Endodermal cell (in vitro differentiated cells): ENCODE data around the gene SPDYE6. TPM values are rescaled to one million over a fixed set of nuclear protein-coding genes. Genes with fewer than 3 reads are reported as not detected.

Experiments used
- DNase-seq: peaks from one replicate; pipeline ENCODE4 v3.0.0-alpha.2; 2017
- H3K27ac ChIP-seq: 2 replicates; pipeline ENCODE4 v1.5.1; 2013; ENCODE audit warnings: mild to moderate bottlenecking, low read depth, low read length, moderate library complexity
- H3K27me3 ChIP-seq: 2 replicates; pipeline ENCODE4 v1.6.1; 2013; ENCODE audit warnings: mild to moderate bottlenecking, low read length, moderate library complexity; ENCODE audit not compliant: insufficient read depth, control insufficient read depth, poor library complexity, severe bottlenecking
- H3K36me3 ChIP-seq: 2 replicates; pipeline ENCODE4 v1.7.0; 2013; ENCODE audit warnings: mild to moderate bottlenecking, low read length, moderate library complexity; ENCODE audit not compliant: control insufficient read depth, insufficient read depth
- H3K4me1 ChIP-seq: one replicate; pipeline ENCODE4 v1.7.0; 2013; ENCODE audit warnings: low read length; ENCODE audit not compliant: control insufficient read depth, insufficient read depth
- H3K4me3 ChIP-seq: 2 replicates; pipeline ENCODE4 v1.5.1; 2013; ENCODE audit warnings: mild to moderate bottlenecking, low read length, moderate library complexity
- H3K9ac ChIP-seq: 2 replicates; pipeline ENCODE4 v1.6.1; 2013; ENCODE audit warnings: mild to moderate bottlenecking, low read length, moderate library complexity; ENCODE audit not compliant: poor library complexity, severe bottlenecking; ENCODE audit errors: extremely low read depth
- H3K9me3 ChIP-seq: 2 replicates; pipeline ENCODE4 v1.6.1; 2013; ENCODE audit warnings: mild to moderate bottlenecking, low read length, moderate library complexity; ENCODE audit not compliant: control insufficient read depth
- H3K27ac Mint-ChIP-seq: 2 replicates; pipeline ENCODE4 v1.8.0; 2020; ENCODE audit warnings: mixed read lengths
- H3K27me3 Mint-ChIP-seq: 2 replicates; pipeline ENCODE4 v1.8.0; 2021; ENCODE audit warnings: mild to moderate bottlenecking, mixed read lengths; ENCODE audit not compliant: insufficient read depth
- H3K36me3 Mint-ChIP-seq: 2 replicates; pipeline ENCODE4 v1.8.0; 2020; ENCODE audit warnings: low read depth, mixed read lengths
- H3K4me1 Mint-ChIP-seq: 2 replicates; pipeline ENCODE4 v1.8.0; 2020; ENCODE audit warnings: mixed read lengths
- H3K4me3 Mint-ChIP-seq: 2 replicates; pipeline ENCODE4 v1.8.0; 2020; ENCODE audit warnings: mild to moderate bottlenecking, moderate library complexity, mixed read lengths
- H3K9me3 Mint-ChIP-seq: 2 replicates; pipeline ENCODE4 v1.8.0; 2020; ENCODE audit warnings: mild to moderate bottlenecking, mixed read lengths
- CTCF ChIP-seq: fragments of 200-600 bp; sonication (generic); conservative IDR thresholded peaks from 2 replicates; pipeline ENCODE4 v1.5.0; 2021; ENCODE audit warnings: antibody characterized with exemption, mild to moderate bottlenecking
- WGBS, 2 experiments: methylation state at CpG; one replicate each; pipeline versions ENCODE4 v1.1.5 to v1.1.7; 2013; ENCODE audit warnings: missing lambda C conversion rate in 2 of 2, mixed read lengths in 1 of 2; ENCODE audit not compliant: insufficient coverage in 1 of 2, insufficient read length in 1 of 2; 5-methylcytosine and 5-hydroxymethylcytosine counted together
- total RNA-seq, 2 donors: library from RNA; stranded (reverse); fragmentation: NEBNext Ultra II Directional in 1 of 2; extraction: Animal tissue kit (Norgen Biotek cat#: 25700) in 1 of 2; gene quantifications; 2 replicates in 1 of 2; 3 replicates in 1 of 2; pipeline ENCODE4 v1.2.1, GENCODE V29; 2021

The SPDYE6 gene
- total RNA-seq, 2 donors from 2014 or later = not detected

- Histone ChIP-seq H3K27me3 (no peaks in the 10 kb centered on the region), H3K4me3 (no peak overlapping the region), H3K4me1 (no peaks in the 10 kb centered on the region), H3K36me3 (no peaks in the 10 kb centered on the region), H3K9me3 (no peaks in the 10 kb centered on the region), H3K27ac (no peak overlapping the region), H3K9ac (no peak overlapping the region)
- H3K4me1 Mint-ChIP-seq = peaks cover 4% of the 10 kb centered on the region
- TF ChIP-seq CTCF = no peak
- no peaks in the 10 kb centered on the region for H3K9me3 Mint-ChIP-seq
- no peak overlapping the region for H3K27ac Mint-ChIP-seq
- no peak for DNase-seq
- H3K4me3 Mint-ChIP-seq = no peak overlapping the region
- H3K27me3 Mint-ChIP-seq = no peaks in the 10 kb centered on the region
- 95% methylated on average over 3 of the region's 3 CpGs; no CpG with 5 or more reads in 1 of the 2 experiments for WGBS, 2 experiments
- H3K36me3 Mint-ChIP-seq = peaks cover 7% of the 10 kb centered on the region
Measured at GRCh38 chr7:102319671-102320070, 36.6 kb downstream of the SPDYE6 start.

- Mint-ChIP-seq H3K36me3 (peaks cover 7% of the 10 kb centered on the region), H3K27ac (no peak overlapping the region), H3K4me1 (peaks cover 4% of the 10 kb centered on the region), H3K9me3 (no peaks in the 10 kb centered on the region), H3K27me3 (no peaks in the 10 kb centered on the region), H3K4me3 (no peak overlapping the region)
- peak overlapping the region; percentile 32 for H3K27ac ChIP-seq
- peak; percentile 53 for TF ChIP-seq CTCF
- peak; percentile 67 for DNase-seq
- no peak overlapping the region for H3K9ac ChIP-seq
- H3K4me1 ChIP-seq = no peaks in the 10 kb centered on the region
- H3K9me3 ChIP-seq = no peaks in the 10 kb centered on the region
- H3K27me3 ChIP-seq = no peaks in the 10 kb centered on the region
- WGBS, 2 experiments = 92 to 100% methylated on average over 1 to 7 of the region's 7 CpGs
- H3K4me3 ChIP-seq = no peak overlapping the region
- H3K36me3 ChIP-seq = no peaks in the 10 kb centered on the region
Measured at GRCh38 chr7:102318482-102318971, 37.7 kb downstream of the SPDYE6 start.

- H3K4me1 ChIP-seq = no peaks in the 10 kb centered on the region
- H3K4me1 Mint-ChIP-seq = peaks cover 4% of the 10 kb centered on the region
- H3K36me3 ChIP-seq = no peaks in the 10 kb centered on the region
- WGBS, 2 experiments = 81 to 85% methylated on average over 18 to 24 of the region's 24 CpGs
- peak; percentile 64 for TF ChIP-seq CTCF
- no peak overlapping the region for H3K27ac ChIP-seq
- H3K9me3 ChIP-seq = no peaks in the 10 kb centered on the region
- no peaks in the 10 kb centered on the region for H3K9me3 Mint-ChIP-seq
- H3K4me3 Mint-ChIP-seq = no peak overlapping the region
- H3K27ac Mint-ChIP-seq = no peak overlapping the region
- H3K4me3 ChIP-seq = no peak overlapping the region
- H3K36me3 Mint-ChIP-seq = peaks cover 7% of the 10 kb centered on the region
- H3K27me3 Mint-ChIP-seq = no peaks in the 10 kb centered on the region
- no peaks in the 10 kb centered on the region for H3K27me3 ChIP-seq
- peak; percentile 77 for DNase-seq
- H3K9ac ChIP-seq = no peak overlapping the region
Measured at GRCh38 chr7:102317231-102318059, 38.8 kb downstream of the SPDYE6 start.
